NOMO-1 treated with DMSO at 0.1 percent for 48 hours (cell line): ENCODE results near the gene NDUFA12.

Source experiments
- DNase-seq: peaks from one replicate; lab custom pipeline; 2025; ENCODE audit not compliant: unreplicated experiment; lab: John Stamatoyannopoulos, UW

Gene NDUFA12

DNA sequence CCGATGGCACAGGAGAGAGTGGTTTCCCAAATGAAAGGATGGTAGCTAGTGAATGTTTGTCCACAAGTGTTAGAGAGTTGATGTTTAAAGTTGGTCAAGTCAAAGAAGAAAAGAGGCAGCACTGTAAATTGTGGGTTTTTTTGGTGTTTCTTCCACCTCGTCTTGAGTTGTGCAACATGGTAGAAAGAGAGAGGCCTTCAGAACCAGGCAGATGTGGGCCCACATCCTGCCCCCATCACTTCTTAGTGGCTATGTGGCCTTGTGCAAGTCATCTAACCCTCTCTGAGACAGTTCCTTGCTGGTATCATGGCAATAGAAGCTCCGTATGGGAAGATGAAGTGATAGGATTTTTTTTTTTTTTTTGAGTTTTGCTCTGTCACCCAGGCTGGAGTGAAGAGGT lies 60.8 kb downstream of the NDUFA12 start:
- DNase-seq, result no peak

DNA sequence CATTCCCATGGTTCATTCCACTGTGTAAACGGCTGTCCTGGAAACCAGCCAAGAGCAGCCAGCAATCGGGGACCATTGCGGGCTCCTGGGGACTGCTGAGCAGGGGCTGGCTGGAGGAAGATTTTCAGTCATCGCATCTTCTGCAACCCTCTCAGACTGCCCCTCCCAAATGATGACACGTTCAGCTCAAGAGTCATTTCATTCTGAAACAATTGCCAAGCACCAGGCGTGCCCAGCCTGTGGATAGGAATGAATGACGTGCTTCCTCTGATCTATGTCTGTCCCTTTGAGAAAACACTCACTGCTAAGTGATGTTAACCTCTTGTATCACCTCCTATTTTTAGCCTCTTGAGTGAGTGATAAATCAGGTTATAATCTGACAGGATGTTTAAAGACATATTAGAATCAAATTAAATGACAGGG lies 62.0 kb downstream of the NDUFA12 start:
- no peak for DNase-seq

DNA sequence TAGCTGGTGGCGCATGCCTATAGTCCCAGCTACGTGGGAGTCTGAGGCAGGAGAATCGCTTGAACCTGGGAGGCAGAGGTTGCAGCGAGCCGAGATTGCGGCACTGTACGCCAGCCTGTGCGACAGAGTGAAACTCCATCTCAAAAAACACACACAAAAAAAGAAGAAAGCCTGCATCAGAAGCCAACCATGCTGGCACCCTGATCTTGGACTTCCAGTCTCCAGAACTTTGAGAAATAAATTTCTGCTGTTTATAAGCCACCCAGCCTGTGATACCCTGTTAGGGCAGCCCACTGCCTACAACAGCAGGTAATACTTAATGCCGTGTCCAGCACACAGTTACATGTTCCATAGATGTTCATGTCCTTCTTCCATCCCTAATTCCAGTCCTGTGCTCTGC lies 62.7 kb downstream of the NDUFA12 start:
- no peak for DNase-seq

DNA sequence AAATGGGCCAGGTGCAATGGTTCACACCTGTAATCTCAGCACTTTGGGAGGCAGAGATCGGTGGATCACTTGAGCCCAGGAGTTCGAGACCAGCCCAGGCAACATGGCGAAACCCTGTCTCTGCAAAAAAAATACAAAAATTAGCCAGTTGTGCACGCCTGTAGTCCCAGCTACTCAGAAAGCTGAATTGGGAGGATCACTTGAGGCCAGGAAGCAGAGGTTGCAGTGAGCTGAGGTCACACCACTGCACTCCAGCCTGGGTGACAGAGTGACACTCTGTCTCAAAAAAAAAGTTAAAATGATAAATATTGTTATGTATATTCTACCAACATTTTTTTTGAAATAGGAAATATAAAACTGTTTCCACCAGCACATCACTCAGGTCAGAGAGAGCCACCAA lies 64.9 kb downstream of the NDUFA12 start:
- no peak for DNase-seq

DNA sequence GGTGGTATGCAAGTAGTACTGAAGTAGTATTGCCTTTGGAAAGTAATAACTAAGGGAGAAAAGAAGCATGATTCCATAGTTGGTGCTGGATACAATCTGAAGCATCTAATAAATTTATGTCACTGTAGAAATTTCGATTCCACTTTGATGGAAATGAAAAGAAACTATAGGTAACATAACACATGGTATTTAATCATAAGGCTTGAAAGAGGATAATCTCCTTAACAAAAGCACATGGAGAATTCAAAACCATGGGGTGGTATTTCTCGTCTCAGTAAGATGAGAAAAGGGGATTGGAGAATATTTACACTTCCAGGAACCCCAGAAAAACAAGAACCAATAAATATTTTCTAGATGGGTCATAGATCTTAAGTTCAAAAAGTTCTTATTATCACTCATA lies 72.7 kb downstream of the NDUFA12 start:
- no peak for DNase-seq

DNA sequence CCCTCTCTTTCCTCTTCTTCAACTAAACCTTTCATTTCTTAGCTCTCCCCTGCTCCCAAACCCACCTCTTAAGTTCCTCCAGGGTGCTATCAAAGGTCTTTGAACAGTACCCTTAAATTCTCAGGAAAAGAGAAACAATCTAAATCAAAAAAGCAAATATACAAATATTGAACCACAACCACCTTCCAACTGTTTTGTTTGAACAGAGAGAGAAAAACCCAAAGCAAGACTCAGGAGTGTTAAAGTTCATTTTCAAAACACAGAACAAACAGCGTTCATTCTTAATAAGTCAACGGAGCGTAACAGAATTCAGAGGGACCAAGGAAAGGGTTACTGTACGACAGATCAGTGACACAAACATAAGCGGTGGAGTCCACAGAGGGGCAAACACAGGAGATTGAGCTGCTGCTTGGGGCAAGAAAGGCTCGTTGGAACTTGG lies 73.3 kb downstream of the NDUFA12 start:
- DNase-seq, result no peak

DNA sequence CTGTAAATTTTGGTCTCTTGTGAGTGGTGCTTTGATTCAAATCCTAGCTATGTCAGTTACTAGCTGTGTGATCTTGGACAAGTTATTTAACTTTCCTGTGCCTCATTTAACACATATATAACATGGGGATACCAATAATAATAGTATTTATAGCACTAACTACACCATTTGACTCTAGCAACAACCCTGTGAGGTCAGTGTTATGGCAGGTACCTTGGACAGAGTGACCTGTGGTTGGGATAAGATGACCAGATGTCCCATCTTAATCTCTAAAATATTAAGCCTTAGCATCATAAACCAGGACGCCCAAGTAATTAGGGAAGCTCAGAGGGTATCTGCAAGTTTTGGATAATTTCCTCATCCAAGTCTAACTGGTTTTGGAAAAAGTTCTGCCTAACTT lies 73.7 kb downstream of the NDUFA12 start:
- no peak for DNase-seq

DNA sequence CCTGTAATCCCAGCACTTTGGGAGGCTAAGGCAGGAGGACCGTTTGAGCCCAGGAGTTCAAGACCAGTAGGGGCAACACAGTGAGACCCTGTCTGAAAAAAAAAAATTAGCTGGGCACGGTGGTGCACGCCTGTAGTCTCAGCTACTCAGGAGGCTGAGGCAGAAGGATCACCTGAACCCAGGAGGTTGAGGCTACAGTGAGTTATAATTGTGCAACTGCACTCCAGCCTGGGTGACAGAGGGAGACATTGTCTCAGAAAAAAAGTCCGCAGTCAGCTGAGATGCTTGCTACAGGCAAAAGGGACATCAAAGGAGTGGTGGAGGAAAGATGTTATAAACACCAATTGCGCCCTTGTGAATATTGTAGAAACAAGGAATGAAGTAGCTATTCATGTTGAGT lies 77.8 kb downstream of the NDUFA12 start:
- no peak for DNase-seq

DNA sequence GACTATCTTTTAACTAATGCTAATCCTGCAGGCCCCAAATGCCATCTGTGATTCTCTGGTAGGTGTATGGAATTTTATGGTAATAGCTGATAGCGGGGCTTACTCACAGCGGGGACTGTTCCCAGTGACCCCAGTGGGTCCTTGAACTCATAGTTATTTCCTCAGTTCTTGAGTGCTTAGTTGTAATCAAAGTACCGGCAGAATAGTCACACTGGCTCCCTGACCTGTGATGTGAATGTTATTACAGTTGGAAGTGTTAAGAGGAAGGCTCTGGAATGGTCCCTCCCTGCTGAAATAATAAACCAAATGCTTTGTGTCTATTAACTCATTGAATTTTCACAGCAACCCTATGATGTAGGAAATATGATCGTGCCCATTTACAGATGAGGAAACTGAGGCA lies 78.3 kb downstream of the NDUFA12 start:
- no peak for DNase-seq

DNA sequence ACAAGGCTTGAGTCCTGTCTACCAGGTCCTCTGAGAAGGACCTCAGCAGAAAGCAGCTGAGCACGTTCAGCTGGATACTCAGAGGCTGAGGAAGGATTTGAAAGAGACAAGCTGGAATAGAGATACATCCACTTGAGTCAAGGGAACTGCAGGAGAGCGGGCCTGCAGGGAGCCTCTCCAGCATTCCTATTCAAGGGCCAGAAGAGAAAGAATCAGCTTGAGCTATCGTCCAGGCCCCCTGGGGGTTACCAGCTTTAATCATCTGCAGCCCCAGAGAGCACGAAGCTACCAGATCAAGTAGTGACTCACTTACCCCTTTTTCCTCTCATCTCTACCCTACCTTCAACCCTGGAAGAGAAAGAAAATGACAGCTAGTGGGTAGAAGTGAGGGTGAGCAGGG lies 80.9 kb downstream of the NDUFA12 start:
- no peak for DNase-seq
